SW480 (cell line): ENCODE data around the gene TUBGCP4.
A peak's percentile ranks its signal among the peaks of the same experiment; 100 is the strongest.

Source experiments
- DNase-seq: peaks from one replicate; pipeline ENCODE4 v3.0.0-alpha.2; 2016; ENCODE audit warnings: low spot score

The TUBGCP4 gene

DNA sequence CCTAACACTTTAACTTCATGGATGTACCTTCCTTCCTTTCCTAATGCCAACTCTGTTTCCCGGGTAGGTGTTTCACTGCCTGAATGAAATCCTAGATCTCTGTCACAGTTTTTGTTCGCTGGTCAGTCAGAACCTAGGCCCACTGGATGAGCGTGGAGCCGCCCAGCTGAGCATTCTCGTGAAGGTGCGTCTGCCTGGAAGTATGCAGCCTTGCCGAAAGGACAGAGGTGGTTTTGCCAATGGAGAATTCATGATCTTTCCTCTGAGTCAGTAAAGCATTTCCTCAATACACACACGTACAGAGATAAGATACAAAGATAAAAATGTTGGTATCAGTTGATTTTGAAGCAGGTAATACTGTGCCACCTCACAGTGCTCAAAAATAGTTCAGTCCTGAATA is 32.7 kb downstream of the TUBGCP4 start:
- DNase-seq: no peak

DNA sequence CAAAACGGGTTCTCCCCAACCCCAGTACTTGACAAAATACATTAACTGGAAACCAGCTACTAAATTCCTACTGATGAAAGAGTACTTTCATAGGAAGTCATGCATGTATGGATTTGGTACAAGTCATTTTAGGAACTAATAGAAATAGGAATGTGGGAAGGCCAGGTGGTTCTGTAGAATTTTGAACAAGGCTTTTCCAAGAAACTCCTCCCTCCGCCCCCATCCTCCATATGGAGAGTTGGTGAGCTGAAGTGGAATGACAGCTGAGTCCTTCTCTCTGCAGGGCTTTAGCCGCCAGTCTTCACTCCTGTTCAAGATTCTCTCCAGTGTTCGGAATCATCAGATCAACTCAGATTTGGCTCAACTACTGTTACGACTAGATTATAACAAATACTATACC is 33.2 kb downstream of the TUBGCP4 start:
- DNase-seq: no peak

DNA sequence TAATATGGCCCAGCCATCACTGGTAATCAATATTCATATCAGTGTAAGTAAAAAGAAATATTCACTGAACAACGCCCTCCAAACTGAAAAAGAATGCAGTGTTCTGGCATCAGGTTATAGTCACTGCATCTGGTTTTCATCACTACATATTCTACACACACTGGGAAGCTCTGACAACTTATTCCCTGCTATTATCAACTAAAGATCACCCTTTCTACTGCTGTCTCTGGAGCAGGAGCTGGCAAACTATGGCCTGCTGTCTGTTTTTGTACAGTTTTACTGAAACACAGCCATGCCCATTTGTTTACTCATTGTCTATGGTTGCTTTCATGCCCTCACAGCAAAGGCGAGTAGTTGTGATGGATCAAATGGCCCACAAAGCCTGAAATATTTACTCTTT is 35.3 kb downstream of the TUBGCP4 start:
- no peak for DNase-seq

DNA sequence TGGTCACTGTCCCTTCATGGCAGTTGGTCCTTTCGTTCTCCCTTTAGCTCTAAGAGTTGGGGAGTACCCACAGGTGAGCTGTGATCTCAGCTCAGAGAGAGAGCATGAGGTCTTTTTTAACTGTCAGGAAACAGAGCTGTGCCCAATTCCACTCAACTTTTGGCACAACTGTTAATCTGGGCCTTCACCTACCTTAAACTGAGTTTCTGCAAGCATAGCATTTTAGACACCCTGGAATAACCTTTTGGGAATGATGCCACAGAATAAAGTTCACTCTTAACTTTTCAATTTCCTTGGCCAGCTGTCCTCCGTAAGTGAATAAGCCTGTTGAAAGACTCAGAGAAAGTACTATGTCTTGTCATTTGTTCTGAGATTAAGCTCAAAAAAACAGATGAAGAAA is 35.9 kb downstream of the TUBGCP4 start:
- DNase-seq: no peak

DNA sequence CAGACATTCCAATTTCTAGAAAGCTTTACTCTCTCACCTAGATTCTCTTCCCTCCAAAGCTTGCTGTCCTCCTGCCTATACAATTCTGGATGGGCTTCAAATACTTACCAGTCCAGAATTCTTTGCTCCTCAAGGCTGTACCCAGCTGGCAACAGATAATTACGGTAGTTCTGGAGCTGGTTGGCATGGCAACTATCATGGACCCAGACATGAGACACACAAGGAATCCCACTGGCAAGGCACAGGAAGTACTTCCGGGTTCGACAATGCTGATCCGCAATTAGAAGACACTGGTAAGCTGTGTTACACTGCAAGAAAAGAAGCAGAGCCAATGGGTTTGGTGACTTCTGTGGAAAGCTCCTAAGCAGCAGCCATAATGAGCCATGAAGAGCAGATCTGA is 37.9 kb downstream of the TUBGCP4 start:
- DNase-seq: no peak

- no peak for DNase-seq
These were observed 39.8 kb downstream of the TUBGCP4 start for GRCh38 chr15:43410572-43411214.

- DNase-seq: no peak
These were observed 41.2 kb downstream of the TUBGCP4 start for GRCh38 chr15:43412096-43412495.

DNA sequence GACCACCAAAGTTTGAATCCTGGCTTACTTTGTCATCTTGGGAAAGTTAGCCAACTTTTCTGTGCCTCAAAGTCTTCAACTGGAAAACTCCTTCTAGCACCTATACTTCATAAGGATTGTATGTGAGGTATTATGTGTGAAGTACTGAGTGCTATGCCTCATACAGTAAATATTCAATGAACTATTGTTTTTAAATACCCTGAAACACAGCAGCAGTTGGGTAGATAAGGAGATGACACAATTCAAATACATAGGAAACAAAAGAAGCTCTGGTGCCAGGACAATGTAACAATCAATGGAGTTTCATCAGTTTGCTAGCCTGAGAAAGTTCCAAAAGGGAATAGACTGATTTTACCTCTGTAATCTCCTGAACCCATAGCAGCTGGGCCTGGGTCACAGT is 43.3 kb downstream of the TUBGCP4 start:
- DNase-seq: no peak

DNA sequence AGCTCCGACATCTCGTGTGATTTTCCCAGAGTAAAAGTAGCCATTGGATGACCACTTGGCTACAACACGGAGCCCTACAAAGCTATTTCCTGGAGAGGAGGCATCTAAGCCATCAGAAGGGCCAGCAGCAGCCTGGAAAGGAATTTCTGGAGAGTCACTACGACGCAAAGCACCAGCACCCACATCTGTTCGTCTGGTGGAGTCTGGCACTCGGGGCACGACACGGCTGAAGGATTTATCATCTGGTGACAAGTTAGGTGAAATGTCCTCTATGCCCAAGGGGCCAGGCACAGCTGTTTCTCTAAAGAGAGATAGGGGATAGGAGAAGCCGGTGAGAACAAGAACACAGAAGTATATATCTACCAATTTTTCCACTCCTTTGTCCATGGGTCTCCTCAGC is 49.5 kb downstream of the TUBGCP4 start:
- no peak for DNase-seq

DNA sequence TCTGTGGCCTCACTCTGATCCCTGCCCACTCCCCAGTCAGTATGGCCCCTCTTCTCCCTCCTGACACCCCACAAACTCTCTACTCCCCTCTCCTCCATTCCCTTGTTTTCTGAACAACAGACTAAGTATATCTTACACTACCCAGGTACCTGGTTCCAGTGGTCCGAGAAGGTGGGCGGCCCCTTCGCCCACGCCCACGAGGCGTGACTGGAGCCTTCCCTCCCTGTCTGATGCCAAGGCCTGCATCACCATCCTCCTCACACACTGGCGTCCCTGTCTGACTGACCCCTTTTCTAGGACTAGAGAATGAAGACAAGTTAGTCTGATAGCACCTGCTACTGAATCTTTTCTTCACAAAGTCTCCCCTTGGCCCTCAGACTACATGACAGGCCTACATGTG is 50.0 kb downstream of the TUBGCP4 start:
- DNase-seq: no peak

DNA sequence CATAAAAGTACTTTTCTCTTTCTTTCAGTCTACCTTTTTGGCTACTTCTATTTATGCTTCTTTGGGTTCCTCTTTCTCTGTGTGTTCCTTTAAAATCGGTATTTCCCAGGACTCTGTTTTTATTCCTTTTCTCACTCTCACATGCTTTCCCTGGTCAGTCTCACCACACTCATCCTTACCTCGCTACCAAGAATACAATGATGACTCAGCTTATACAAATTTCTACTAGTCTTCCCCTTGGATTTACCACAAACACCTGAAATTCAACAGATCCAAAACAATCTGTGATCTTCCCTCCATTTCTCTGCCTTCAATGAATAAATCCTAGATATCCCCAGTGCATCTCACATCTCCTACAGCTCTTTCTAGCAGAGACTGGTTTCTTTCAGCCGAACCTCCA is 52.9 kb downstream of the TUBGCP4 start:
- no peak for DNase-seq

DNA sequence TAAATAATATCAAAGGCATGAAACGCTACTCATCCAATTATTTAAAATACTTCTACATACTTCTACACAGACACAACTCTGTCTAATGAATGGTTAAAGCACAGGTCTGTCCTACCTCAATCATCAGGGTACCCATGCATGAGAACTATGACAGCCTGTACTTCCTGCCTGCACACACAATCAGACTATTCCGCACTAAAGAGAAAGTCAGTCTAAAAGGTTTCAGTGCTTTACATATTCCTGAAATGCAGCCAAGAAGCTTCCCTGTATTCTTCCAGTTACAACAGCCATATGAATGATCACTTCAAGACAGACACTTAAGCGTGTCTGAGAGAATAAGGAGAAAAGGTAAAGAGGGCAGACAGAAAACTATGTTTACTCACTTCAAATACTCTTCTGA is 58.8 kb downstream of the TUBGCP4 start:
- no peak for DNase-seq

DNA sequence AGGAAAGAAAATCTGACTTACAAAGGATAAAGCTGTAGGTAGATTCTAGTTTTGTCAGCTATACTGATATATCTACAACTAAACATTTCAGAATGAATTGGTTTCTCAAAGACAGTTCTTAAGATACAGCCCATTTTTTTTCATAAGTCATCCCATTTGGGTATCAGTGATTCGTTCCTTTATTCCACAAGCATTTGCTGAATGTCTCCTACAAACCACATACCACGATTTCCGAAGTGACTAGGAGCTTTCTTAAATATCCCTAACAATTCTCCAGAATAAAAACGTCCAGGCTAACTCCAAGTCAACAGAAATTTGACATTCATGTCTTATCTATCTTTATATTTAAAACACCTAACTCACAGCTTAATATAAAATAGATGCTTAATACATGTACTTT is 62.3 kb downstream of the TUBGCP4 start:
- DNase-seq: no peak

GRCh38 chr15:43433661-43434303 is 62.9 kb downstream of the TUBGCP4 start:
- no peak for DNase-seq

DNA sequence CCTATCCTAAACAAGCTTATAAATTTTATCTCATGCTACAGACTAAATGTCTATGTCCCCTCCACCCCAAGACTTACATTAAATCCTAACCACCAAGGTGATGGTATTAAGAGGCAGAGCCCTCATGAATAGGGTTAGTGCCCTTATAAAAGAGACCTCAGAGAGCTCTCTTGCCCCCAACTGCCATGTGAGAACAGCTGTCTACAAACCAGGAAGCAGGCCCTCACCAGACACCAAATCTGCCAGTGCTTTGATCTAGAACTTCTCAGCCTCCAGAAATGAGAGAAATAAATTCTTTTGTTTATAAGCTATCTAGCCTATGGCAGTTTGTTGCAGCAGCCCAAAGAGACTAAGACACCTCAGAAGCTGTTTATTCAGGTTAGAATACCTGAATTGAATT is 63.5 kb downstream of the TUBGCP4 start:
- DNase-seq: no peak

GRCh38 chr15:43436395-43436794 is 65.5 kb downstream of the TUBGCP4 start:
- DNase-seq: no peak

DNA sequence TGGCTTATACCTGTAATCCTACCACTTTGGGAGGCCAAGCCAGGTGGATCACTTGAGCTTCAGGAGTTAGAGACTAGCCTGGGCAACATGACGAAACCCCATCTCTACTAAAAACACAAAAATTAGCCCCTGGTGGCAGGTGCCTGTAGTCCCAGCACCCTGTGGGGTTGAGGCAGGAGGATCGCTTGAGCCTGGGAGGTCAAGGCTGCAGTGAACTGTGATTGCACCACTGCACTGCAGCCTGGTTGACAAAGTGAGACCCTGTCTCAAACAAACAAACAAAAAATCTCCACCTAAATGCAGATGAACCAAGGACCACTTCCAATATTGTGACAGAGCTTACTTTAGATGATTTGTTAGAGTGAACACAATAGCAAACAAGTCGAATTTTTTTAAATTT is 68.4 kb downstream of the TUBGCP4 start:
- no peak for DNase-seq

GRCh38 chr15:43440721-43441281 is 69.9 kb downstream of the TUBGCP4 start:
- DNase-seq: peak; percentile 75

DNA sequence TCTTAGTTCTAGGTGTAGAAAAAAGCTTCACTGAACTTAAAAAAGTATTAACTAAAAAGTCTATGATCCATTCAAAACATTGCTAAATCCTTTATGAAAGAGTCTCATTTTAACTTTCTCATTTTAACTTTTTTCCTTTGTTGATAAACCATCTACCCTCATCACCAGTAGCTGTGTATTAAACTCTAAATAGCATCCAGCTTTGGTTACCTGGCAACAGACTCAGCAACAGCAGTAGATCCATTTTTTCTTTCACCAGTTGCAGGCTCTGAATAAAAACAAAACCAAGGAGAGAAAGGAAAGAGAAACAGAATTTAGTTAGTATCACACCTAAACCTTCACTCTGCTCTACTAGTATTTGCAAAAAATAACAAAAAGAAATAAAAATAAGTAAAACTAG is 70.4 kb downstream of the TUBGCP4 start:
- DNase-seq: no peak

GRCh38 chr15:43446344-43446743 is 75.4 kb downstream of the TUBGCP4 start:
- no peak for DNase-seq

GRCh38 chr15:43449981-43450380 is 79.1 kb downstream of the TUBGCP4 start:
- no peak for DNase-seq
